Endothelial cell of umbilical vein (primary cell): ENCODE results near the gene SLC9A9.

ENCODE experiments used
- EZH2 ChIP-seq: IDR thresholded peaks from 2 replicates; pipeline ENCODE4 v1.6.1; 2012; ENCODE audit warnings: borderline replicate concordance, low read depth, mild to moderate bottlenecking, moderate library complexity, low read length, inconsistent platforms; ENCODE audit not compliant: severe bottlenecking
- FOS ChIP-seq: IDR thresholded peaks from 2 replicates; pipeline ENCODE4 v1.6.1; 2011; ENCODE audit warnings: mild to moderate bottlenecking, low read length, moderate library complexity, borderline replicate concordance; ENCODE audit not compliant: insufficient read depth
- JUN ChIP-seq: IDR thresholded peaks from 2 replicates; pipeline ENCODE4 v1.6.1; 2011; ENCODE audit warnings: borderline replicate concordance, low read depth; ENCODE audit not compliant: insufficient read length, insufficient read depth
- MYC ChIP-seq: IDR thresholded peaks from one replicate; pipeline ENCODE4 v1.6.1; 2011; ENCODE audit warnings: mild to moderate bottlenecking, low read depth, low read length
- POLR2A ChIP-seq: IDR thresholded peaks from 2 replicates; pipeline ENCODE4 v1.6.1; 2012; ENCODE audit warnings: low read depth, mild to moderate bottlenecking, control low read depth, low read length
- POLR2AphosphoS5 ChIP-seq: IDR thresholded peaks from 2 replicates; pipeline ENCODE4 v1.6.1; 2012; ENCODE audit warnings: low read depth, mild to moderate bottlenecking, control low read depth, low read length, moderate library complexity; ENCODE audit not compliant: insufficient read depth
- TF ChIP-seq, protein P1 (sequence below), 2 donors: IDR thresholded peaks; 1 replicate in 1 of 2; 2 replicates in 1 of 2; pipeline ENCODE4 v1.5.1; 2011; ENCODE audit warnings: low read length in 2 of 2, mild to moderate bottlenecking in 2 of 2, moderate library complexity in 2 of 2, control low read depth in 1 of 2, inconsistent platforms in 1 of 2, low read depth in 1 of 2; ENCODE audit not compliant: insufficient read depth in 1 of 2; ENCODE audit errors: extremely low read depth in 1 of 2

DNA sequence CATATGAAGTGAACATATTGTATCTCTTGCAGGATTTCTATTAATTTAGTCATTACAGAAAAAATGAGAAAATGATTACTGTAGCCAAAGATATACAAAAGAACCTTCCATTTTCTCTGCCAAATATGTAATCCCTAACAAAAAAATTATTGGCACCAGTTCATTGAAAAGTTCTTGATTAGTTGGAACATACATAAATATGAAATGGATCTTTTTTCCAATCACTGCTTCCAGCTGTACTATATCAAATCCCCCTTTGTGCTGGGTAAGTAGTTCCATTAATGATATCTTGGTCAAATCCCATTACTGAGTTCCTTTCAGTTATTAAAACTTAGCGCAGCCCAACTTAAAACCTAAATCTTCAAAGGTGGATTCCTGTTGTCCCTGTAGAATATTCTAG, 263.8 kb downstream of the SLC9A9 start:
- TF ChIP-seq, protein P1, sequence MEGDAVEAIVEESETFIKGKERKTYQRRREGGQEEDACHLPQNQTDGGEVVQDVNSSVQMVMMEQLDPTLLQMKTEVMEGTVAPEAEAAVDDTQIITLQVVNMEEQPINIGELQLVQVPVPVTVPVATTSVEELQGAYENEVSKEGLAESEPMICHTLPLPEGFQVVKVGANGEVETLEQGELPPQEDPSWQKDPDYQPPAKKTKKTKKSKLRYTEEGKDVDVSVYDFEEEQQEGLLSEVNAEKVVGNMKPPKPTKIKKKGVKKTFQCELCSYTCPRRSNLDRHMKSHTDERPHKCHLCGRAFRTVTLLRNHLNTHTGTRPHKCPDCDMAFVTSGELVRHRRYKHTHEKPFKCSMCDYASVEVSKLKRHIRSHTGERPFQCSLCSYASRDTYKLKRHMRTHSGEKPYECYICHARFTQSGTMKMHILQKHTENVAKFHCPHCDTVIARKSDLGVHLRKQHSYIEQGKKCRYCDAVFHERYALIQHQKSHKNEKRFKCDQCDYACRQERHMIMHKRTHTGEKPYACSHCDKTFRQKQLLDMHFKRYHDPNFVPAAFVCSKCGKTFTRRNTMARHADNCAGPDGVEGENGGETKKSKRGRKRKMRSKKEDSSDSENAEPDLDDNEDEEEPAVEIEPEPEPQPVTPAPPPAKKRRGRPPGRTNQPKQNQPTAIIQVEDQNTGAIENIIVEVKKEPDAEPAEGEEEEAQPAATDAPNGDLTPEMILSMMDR (IDR thresholded peaks at IDR 0.05; ENCODE audit: extremely low read depth in 1 of 2, insufficient read depth in 1 of 2, low read depth in 1 of 2, low read length in 2 of 2): no peak
- no peak for TF ChIP-seq POLR2A
- TF ChIP-seq EZH2: no peak
- no peak for TF ChIP-seq JUN
- TF ChIP-seq POLR2AphosphoS5: no peak
- TF ChIP-seq MYC: no peak
- no peak for TF ChIP-seq FOS
